Activated CD4-positive, alpha-beta T cell treated with anti-CD3 and anti-CD28 coated beads for 36 hours (primary cell): ENCODE data around the gene CABP2. TPM values are rescaled to one million over a fixed set of nuclear protein-coding genes. Genes with fewer than 3 reads are reported as not detected.
A peak's percentile ranks its signal among the peaks of the same experiment; 100 is the strongest.
"Not testable (repeated sequence)": the region's sequence is repeated elsewhere in the genome, so short reads cannot be mapped to it uniquely, and the experiment has no call there.

ENCODE experiments used
- ATAC-seq: fragments of 200-7000 bp; cut with Tn5 transposase; one replicate; pipeline ENCODE4 v1.10.0; 2021; ENCODE audit warnings: mild to moderate bottlenecking, moderate library complexity
- CTCF ChIA-PET: fragments of 350-600 bp; sonication (Branson Sonifier 250); formaldehyde crosslinking; loops from one replicate; lab custom pipeline; 2021; ENCODE audit warnings: antibody characterized with exemption; lab: Charles Lee
- POLR2A ChIA-PET: fragments of 350-600 bp; sonication (Branson Sonifier 250); formaldehyde crosslinking; loops from one replicate; lab custom pipeline; 2021; ENCODE audit warnings: antibody characterized with exemption, inconsistent platforms; lab: Charles Lee
- DNase-seq: peaks from one replicate; pipeline ENCODE4 v3.0.0-alpha.2; 2020
- H3K27ac Mint-ChIP-seq: one replicate; pipeline ENCODE4 v1.8.0; 2021; ENCODE audit warnings: mixed read lengths
- H3K27me3 Mint-ChIP-seq: one replicate; pipeline ENCODE4 v1.8.0; 2021; ENCODE audit warnings: mixed read lengths
- H3K36me3 Mint-ChIP-seq: one replicate; pipeline ENCODE4 v1.8.0; 2021; ENCODE audit warnings: low read depth, mixed read lengths
- H3K4me1 Mint-ChIP-seq: one replicate; pipeline ENCODE4 v1.8.0; 2021; ENCODE audit warnings: mixed read lengths
- H3K4me3 Mint-ChIP-seq: one replicate; pipeline ENCODE4 v1.8.0; 2021; ENCODE audit warnings: mild to moderate bottlenecking, moderate library complexity, mixed read lengths
- H3K9me3 Mint-ChIP-seq: one replicate; pipeline ENCODE4 v1.8.0; 2021; ENCODE audit warnings: low read depth, mixed read lengths
- intact Hi-C, 2 experiments: fragments of 100-400 bp; cut with DNase I in 1 of 2; cut with micrococcal nuclease in 1 of 2; formaldehyde crosslinking; loops; one replicate each; pipeline versions ENCODE4 v1.14.2 to v1.15.1; 2022 to 2024; cut with DNase I, micrococcal nuclease
- total RNA-seq, 2 experiments: library from RNA; stranded (reverse); gene quantifications; one replicate each; pipeline ENCODE4 v1.2.3, GENCODE V29; 2021

CABP2 gene
- total RNA-seq, 2 experiments from 2014 or later: not detected

DNA sequence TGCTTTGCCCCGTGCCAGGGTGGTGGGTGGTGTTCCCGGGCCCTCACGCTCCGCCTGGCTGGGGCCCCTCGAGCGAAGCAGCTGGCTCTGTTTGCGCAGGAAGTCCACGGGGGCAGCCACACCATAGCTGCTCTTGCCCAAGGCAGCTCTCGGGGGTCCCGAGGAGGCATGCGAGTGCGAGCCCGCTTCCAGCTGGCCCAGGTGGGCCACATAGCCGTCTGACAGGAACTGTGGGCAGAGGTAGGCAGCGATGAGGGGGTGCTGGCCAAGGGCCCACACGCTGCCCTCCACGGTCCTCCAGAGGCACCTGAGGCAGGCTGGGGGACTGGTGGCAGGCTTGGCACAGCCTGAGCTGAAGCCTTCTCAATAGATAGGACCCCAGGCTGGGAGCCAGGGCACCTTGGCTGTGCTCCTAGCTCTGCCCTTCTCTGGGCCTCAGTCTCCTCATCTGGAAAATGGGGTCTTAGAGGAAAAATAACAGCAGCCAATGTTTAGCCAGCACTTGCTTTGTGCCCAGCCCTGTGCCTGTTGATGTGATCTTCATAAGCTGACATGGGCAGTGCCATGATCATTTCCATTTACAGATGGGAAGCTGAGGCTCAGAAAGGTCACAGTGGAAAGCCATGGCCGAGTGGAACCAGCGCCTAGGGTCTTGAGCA, 31.0 kb downstream of the CABP2 start:
- Mint-ChIP-seq H3K27me3 (no peaks in the 10 kb centered on the region), H3K4me1 (peaks cover 27% of the 10 kb centered on the region), H3K27ac (no peak overlapping the region), H3K4me3 (no peak overlapping the region), H3K36me3 (peaks cover 41% of the 10 kb centered on the region), H3K9me3 (peaks cover 2% of the 10 kb centered on the region)
- DNase-seq (no peak), ATAC-seq (no peak)
- POLR2A ChIA-PET: interaction anchor here (0.7 kb wide), 1 partner anchor 13 kb away, joined by 3 read pairs; the partner anchor contains the start of gene PITPNM1
- intact Hi-C loops: no loop called here
- CTCF ChIA-PET: interaction anchor here (0.6 to 1.0 kb wide), 3 partner anchors 9 to 109 kb away, joined by 3 to 4 read pairs (median 3); partner anchors contain the start of gene AIP

DNA sequence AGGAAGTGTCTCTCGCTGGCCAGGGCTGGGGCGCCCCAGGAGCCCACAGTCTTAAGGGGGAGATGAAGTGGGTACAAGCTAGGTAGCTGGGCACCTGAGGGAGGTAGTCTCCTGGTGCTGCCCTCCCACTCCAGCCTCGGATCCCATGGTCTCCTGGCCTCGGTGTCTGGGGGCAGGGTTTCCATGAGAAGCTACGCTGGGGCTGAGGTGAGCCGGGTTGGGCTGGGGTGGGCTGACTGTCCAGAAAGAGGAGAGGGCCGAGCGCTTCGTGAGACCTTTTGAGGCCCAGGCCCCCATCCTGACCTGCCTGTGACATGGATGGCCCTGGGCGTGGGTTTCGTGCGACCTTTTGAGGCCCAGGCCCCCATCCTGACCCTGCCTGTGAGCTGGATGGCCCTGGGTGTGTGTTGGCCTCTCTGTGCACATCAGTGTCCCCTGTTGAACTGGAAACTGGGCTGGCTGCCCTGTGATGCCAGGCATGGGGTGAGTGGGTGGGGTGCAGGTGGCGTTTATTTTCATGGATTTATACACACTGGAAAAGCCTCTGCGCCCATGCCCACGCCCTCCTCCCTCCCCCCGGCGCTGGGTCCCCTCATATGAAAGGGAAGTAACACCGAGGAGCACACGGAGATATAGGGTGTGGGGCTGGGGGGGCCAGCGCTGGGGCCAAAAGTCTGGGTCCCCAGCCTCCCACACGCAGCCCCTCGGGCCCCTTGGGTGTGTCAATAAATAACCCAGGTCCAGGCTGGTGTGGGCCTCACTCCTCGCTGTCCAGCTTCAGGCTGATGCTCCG, 31.8 kb downstream of the CABP2 start:
- H3K4me1 Mint-ChIP-seq: peaks cover 35% of the 10 kb centered on the region
- DNase-seq (no peak), ATAC-seq (no peak)
- peak overlapping the region; percentile 76 for H3K27ac Mint-ChIP-seq
- CTCF ChIA-PET: interaction anchor here (0.6 kb wide), 1 partner anchor 109 kb away, joined by 4 read pairs; no protein-coding TSS in a partner anchor
- POLR2A ChIA-PET: interaction anchor here (0.7 kb wide), 1 partner anchor 14 kb away, joined by 3 read pairs; the partner anchor contains the start of gene PITPNM1
- H3K36me3 Mint-ChIP-seq: peaks cover 42% of the 10 kb centered on the region
- H3K27me3 Mint-ChIP-seq: no peaks in the 10 kb centered on the region
- peaks cover 2% of the 10 kb centered on the region for H3K9me3 Mint-ChIP-seq
- H3K4me3 Mint-ChIP-seq: no peak overlapping the region
- intact Hi-C loops: no loop called here

DNA sequence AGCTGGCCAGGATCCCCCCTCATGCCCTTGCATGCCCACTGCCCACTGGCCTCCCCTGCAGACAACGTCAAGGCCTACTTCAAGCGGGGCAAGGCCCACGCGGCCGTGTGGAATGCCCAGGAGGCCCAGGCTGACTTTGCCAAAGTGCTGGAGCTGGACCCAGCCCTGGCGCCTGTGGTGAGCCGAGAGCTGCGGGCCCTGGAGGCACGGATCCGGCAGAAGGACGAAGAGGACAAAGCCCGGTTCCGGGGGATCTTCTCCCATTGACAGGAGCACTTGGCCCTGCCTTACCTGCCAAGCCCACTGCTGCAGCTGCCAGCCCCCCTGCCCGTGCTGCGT, 32.5 kb downstream of the CABP2 start:
- ATAC-seq (no peak), DNase-seq (no peak)
- no peaks in the 10 kb centered on the region for H3K27me3 Mint-ChIP-seq
- CTCF ChIA-PET: no interaction called here
- intact Hi-C loops: no loop called here
- H3K27ac Mint-ChIP-seq: peak overlapping the region; percentile 76
- H3K4me3 Mint-ChIP-seq: no peak overlapping the region
- POLR2A ChIA-PET: interaction anchor here (0.6 kb wide), 1 partner anchor 1221 kb away, joined by 4 read pairs; no protein-coding TSS in a partner anchor
- H3K36me3 Mint-ChIP-seq: peaks cover 49% of the 10 kb centered on the region
- H3K4me1 Mint-ChIP-seq: peaks cover 42% of the 10 kb centered on the region
- H3K9me3 Mint-ChIP-seq: peaks cover 2% of the 10 kb centered on the region

DNA sequence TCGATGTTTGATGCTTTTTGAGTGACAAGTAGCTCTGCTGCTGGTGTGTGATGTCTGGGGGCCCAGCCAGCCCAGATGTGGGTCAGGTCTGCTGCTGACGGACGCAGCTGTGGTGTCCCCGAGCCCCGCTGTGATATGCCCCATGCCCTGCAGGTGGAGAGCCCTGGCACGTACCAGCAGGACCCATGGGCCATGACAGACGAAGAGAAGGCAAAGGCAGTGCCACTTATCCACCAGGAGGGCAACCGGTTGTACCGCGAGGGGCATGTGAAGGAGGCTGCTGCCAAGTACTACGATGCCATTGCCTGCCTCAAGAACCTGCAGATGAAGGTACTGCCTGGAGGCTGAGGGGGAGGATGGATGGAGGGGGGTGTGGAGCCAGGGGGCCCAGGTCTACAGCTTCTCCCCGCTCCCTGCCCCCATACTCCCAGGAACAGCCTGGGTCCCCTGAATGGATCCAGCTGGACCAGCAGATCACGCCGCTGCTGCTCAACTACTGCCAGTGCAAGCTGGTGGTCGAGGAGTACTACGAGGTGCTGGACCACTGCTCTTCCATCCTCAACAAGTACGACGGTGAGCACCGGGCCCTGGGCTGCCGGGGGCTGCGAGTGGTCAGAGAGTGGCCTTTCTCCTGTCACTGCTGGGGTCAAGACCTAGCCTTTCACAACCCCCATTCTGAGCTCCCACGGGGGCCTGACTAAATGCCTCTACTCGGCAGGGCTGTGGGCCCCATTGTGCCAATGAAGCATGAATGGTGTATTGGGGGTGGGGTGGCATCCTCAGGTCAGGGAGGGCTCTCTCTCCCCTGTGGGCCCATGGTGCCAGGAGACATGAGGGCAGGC, 33.1 kb downstream of the CABP2 start:
- no peak for ATAC-seq
- H3K27me3 Mint-ChIP-seq: no peaks in the 10 kb centered on the region
- H3K4me3 Mint-ChIP-seq: no peak overlapping the region
- H3K27ac Mint-ChIP-seq: peak overlapping the region; percentile 88
- H3K9me3 Mint-ChIP-seq: peaks cover 2% of the 10 kb centered on the region
- intact Hi-C loops: loop anchor here (5.0 to 10.0 kb wide), 4 partner anchors 88 to 855 kb away; partner anchors contain the start of genes ANKRD13D (in 1 of the 2), PPP1CA (in 1 of the 2), RBM4 (in 1 of the 2) and TBC1D10C (in 1 of the 2)
- H3K36me3 Mint-ChIP-seq: peaks cover 51% of the 10 kb centered on the region
- DNase-seq: no peak
- ChIA-PET CTCF (interaction anchor here (0.9 kb wide), 1 partner anchor 81 kb away, joined by 3 read pairs; no protein-coding TSS in a partner anchor), POLR2A (interaction anchor here (0.6 kb wide), 1 partner anchor 1220 kb away, joined by 4 read pairs; no protein-coding TSS in a partner anchor)
- peaks cover 48% of the 10 kb centered on the region for H3K4me1 Mint-ChIP-seq

DNA sequence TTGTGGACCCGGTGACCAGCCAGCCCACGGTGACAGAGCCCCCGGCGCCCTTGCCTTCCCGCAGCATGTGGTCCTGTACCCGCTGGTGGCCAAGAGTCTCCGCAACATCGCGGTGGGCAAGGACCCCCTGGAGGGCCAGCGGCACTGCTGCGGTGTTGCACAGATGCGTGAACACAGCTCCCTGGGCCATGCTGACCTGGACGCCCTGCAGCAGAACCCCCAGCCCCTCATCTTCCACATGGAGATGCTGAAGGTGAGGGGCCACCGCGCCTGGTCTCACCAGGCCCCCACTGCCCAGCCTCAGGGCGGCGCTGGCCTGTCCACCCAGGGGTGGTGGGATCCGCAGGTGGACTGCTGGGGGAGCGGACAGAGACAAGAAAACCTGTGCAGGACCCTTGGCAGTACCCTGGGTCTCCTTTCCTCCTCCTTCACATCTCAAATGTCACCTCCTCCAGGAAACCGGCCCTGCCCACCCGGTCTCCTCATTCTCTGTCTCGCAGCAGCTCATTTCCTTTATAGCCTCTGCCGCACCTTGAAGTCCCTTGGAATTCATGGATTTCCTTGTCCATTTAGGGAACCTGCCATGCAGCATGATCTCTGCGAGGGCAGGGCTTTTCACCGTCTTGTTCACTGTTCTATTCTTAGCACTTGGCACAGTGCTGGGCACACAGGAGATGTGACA, 33.9 kb downstream of the CABP2 start:
- no peak for DNase-seq
- peaks cover 55% of the 10 kb centered on the region for H3K4me1 Mint-ChIP-seq
- peaks cover 59% of the 10 kb centered on the region for H3K36me3 Mint-ChIP-seq
- ATAC-seq: no peak
- H3K4me3 Mint-ChIP-seq: peak overlapping the region; percentile 86
- ChIA-PET CTCF (interaction anchor here (0.9 kb wide), 1 partner anchor 80 kb away, joined by 3 read pairs; no protein-coding TSS in a partner anchor), POLR2A (no interaction called here)
- H3K27ac Mint-ChIP-seq: peak overlapping the region; percentile 100
- no peaks in the 10 kb centered on the region for H3K27me3 Mint-ChIP-seq
- peaks cover 2% of the 10 kb centered on the region for H3K9me3 Mint-ChIP-seq
- intact Hi-C loops: loop anchor here (5.0 to 10.0 kb wide), 4 partner anchors 87 to 855 kb away; partner anchors contain the start of genes ANKRD13D (in 1 of the 2), PPP1CA (in 1 of the 2), RBM4 (in 1 of the 2) and TBC1D10C (in 1 of the 2)

- POLR2A ChIA-PET: interaction anchor here (2.5 kb wide), 1 partner anchor 49 kb away, joined by 6 read pairs; the partner anchor contains the start of gene PTPRCAP
- intact Hi-C loops: loop anchor here (1.0 to 10.0 kb wide), 6 partner anchors 20 to 852 kb away; partner anchors contain the start of genes PPP1CA (in 2 of the 2), ANKRD13D (in 1 of the 2), RBM4 (in 1 of the 2) and TBC1D10C (in 1 of the 2)
- H3K27me3 Mint-ChIP-seq: no peaks in the 10 kb centered on the region
- peak; percentile 79 for DNase-seq
- peak overlapping the region; percentile 100 for H3K27ac Mint-ChIP-seq
- peak overlapping the region; percentile 86 for H3K4me3 Mint-ChIP-seq
- H3K36me3 Mint-ChIP-seq: peaks cover 68% of the 10 kb centered on the region
- no peak for ATAC-seq
- CTCF ChIA-PET: interaction anchor here (0.6 to 1.9 kb wide), 4 partner anchors 19 to 135 kb away, joined by 3 to 11 read pairs (median 4); partner anchors contain the start of gene PPP1CA
- peaks cover 68% of the 10 kb centered on the region for H3K4me1 Mint-ChIP-seq
- H3K9me3 Mint-ChIP-seq: peaks cover 2% of the 10 kb centered on the region
Measured at GRCh38 chr11:67486481-67487195, 36.6 kb downstream of the CABP2 start.

DNA sequence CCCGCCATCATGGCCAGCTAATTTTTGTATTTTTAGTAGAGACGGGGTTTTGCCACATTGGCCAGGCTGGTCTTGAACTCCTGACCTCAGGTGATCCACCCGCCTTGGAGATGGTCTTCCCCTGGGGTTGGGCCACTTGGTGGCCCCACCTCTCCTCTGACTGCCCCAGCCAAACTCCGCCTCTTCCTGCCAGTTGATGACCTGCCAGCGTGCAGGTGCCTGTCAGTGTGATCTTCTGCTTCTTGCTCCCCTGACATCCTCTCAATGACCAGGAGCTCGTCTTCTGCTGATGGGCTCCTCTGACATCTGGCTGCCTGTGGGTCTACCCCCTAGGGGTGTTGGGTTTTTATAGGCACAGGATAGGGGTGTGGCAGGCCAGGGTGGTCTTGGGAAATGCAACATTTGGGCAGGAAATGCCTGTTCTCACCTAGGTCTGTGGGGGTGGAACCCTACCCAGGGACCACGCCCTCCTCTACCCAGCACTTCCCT, 37.3 kb downstream of the CABP2 start:
- DNase-seq (peak; percentile 87), ATAC-seq (peak; percentile 11)
- ChIA-PET POLR2A (interaction anchor here (2.5 kb wide), 1 partner anchor 49 kb away, joined by 6 read pairs; the partner anchor contains the start of gene PTPRCAP), CTCF (interaction anchor here (0.6 to 0.7 kb wide), 2 partner anchors 71 to 134 kb away, joined by 3 to 4 read pairs; no protein-coding TSS in a partner anchor)
- intact Hi-C loops: loop anchor here (2.0 to 10.0 kb wide), 6 partner anchors 19 to 851 kb away; partner anchors contain the start of genes ANKRD13D (in 1 of the 2), PITPNM1 (in 1 of the 2), PPP1CA (in 1 of the 2) and PTPRCAP (in 1 of the 2)
- Mint-ChIP-seq H3K27ac (peak overlapping the region; percentile 100), H3K4me1 (peaks cover 66% of the 10 kb centered on the region), H3K36me3 (peaks cover 65% of the 10 kb centered on the region), H3K4me3 (peak overlapping the region; percentile 86)
- not testable (repeated sequence) for H3K9me3 Mint-ChIP-seq, H3K27me3 Mint-ChIP-seq

DNA sequence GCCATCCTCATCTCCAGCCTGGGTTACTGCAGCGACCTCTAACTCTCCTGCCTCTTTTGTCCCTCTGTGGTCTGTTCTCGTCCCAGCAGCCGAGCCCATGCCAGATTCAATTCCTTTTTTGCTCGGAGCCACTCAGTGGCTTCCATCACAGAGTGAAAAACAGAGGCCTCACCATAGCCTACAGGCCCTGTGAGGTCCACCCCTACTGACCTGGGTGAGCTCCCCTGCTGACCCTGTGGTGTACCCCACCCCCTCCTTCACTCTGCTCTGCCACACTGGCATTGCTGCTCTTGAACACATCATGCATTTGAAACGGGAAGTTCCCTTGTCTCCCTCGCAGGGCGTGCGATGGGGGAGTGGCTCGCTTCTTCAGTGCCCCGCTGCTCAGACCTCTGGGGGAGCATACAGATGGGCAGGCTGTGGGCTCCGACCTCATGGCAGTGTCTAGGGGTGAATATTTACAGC, 38.4 kb downstream of the CABP2 start:
- Mint-ChIP-seq H3K9me3 (peaks cover 2% of the 10 kb centered on the region), H3K27ac (peak overlapping the region; percentile 99), H3K36me3 (peaks cover 57% of the 10 kb centered on the region), H3K27me3 (no peaks in the 10 kb centered on the region), H3K4me1 (peaks cover 65% of the 10 kb centered on the region), H3K4me3 (peak overlapping the region; percentile 86)
- intact Hi-C loops: loop anchor here (1.0 to 10.0 kb wide), 9 partner anchors 16 to 850 kb away; partner anchors contain the start of genes ANKRD13D (in 1 of the 2), GRK2 (in 1 of the 2), PITPNM1 (in 1 of the 2) and PPP1CA (in 1 of the 2)
- ATAC-seq (peak; percentile 8), DNase-seq (peak; percentile 89)
- ChIA-PET CTCF (interaction anchor here (0.6 kb wide), 2 partner anchors 37 to 85 kb away, joined by 3 read pairs; no protein-coding TSS in a partner anchor), POLR2A (interaction anchor here (1.5 kb wide), 1 partner anchor 16 kb away, joined by 3 read pairs; the partner anchor contains the start of gene TMEM134)
